SK-N-SH (cell line): ENCODE measurements around the gene PTN. TPM values are rescaled to one million over a fixed set of nuclear protein-coding genes. Genes with fewer than 3 reads are reported as not detected.

Experiments used
- CTCF ChIA-PET: fragments of 300-600, 350-600 bp; formaldehyde crosslinking; extraction: SDS; loops from one replicate; lab custom pipeline; 2021; lab: Yijun Ruan, JAX
- POLR2A ChIA-PET: fragments of 350-600 bp; sonication (Branson Sonifier 250); formaldehyde crosslinking; extraction: SDS; loops from one replicate; lab custom pipeline; 2020; ENCODE audit warnings: antibody characterized with exemption, inconsistent platforms; lab: Yijun Ruan, JAX
- DNase-seq: peaks from one replicate; pipeline ENCODE4 v3.0.0; 2012
- H2AFZ ChIP-seq: fragments of 200-600 bp; sonication (generic); 2 replicates; pipeline ENCODE4 v1.8.1; 2016; ENCODE audit warnings: antibody characterized with exemption, mild to moderate bottlenecking, low read depth
- H3F3A ChIP-seq: fragments of 200-600 bp; sonication (generic); replicated peaks from 2 replicates; pipeline ENCODE3; 2016; ENCODE audit warnings: antibody characterized with exemption, mild to moderate bottlenecking; ENCODE audit not compliant: insufficient read depth
- H3K27ac ChIP-seq, 2 experiments: fragments of 200-500 bp in 1 of 2; fragments of 200-600 bp in 1 of 2; sonication (Bioruptor generic) in 1 of 2; sonication (generic), shearing (Covaris generic) in 1 of 2; 2 replicates each; pipeline versions ENCODE4 v1.5.1 to v1.6.1; 2014 to 2016; ENCODE audit warnings: low read depth in 2 of 2, inconsistent platforms in 1 of 2, low read length in 1 of 2, mild to moderate bottlenecking in 1 of 2, mixed read lengths in 1 of 2
- H3K27me3 ChIP-seq: fragments of 200-600 bp; sonication (generic), shearing (Covaris generic); 2 replicates; pipeline ENCODE4 v1.6.1; 2016; ENCODE audit warnings: mixed run types; ENCODE audit not compliant: insufficient read depth
- H3K36me3 ChIP-seq, 2 experiments: fragments of 200-500 bp in 1 of 2; fragments of 200-600 bp in 1 of 2; sonication (Bioruptor generic) in 1 of 2; sonication (generic) in 1 of 2; replicated peaks in 1 of 2; 2 replicates each; pipeline versions ENCODE3 to v1.5.1; 2014 to 2016; ENCODE audit warnings: low read length in 1 of 2, mild to moderate bottlenecking in 1 of 2; ENCODE audit not compliant: insufficient read depth in 2 of 2, control insufficient read depth in 1 of 2
- H3K4me1 ChIP-seq, 2 experiments: fragments of 200-500 bp in 1 of 2; fragments of 200-600 bp in 1 of 2; sonication (Bioruptor generic) in 1 of 2; sonication (generic), shearing (Covaris generic) in 1 of 2; 2 replicates each; pipeline versions ENCODE4 v1.5.1 to v1.6.1; 2014 to 2016; ENCODE audit warnings: low read depth in 1 of 2, low read length in 1 of 2, mixed run types in 1 of 2; ENCODE audit not compliant: insufficient read depth in 2 of 2, control insufficient read depth in 1 of 2
- H3K4me2 ChIP-seq: fragments of 200-600 bp; sonication (generic), shearing (Covaris generic); 2 replicates; pipeline ENCODE4 v1.6.1; 2017; ENCODE audit warnings: mixed run types
- H3K4me3 ChIP-seq, 2 experiments: fragments of 200-500 bp in 1 of 2; fragments of 200-600 bp in 1 of 2; sonication (Bioruptor generic) in 1 of 2; sonication (generic), shearing (Covaris generic) in 1 of 2; 2 replicates each; pipeline versions ENCODE4 v1.5.1 to v1.8.1; 2014 to 2016; ENCODE audit warnings: low read depth in 2 of 2, inconsistent platforms in 1 of 2, low read length in 1 of 2, mild to moderate bottlenecking in 1 of 2, mixed read lengths in 1 of 2, moderate library complexity in 1 of 2
- H3K79me2 ChIP-seq: fragments of 200-600 bp; sonication (generic); 2 replicates; pipeline ENCODE4 v1.8.1; 2017; ENCODE audit warnings: mild to moderate bottlenecking; ENCODE audit not compliant: insufficient read depth
- H3K9ac ChIP-seq: fragments of 200-600 bp; sonication (generic); 2 replicates; pipeline ENCODE4 v1.6.1; 2017; ENCODE audit warnings: mixed run types
- H3K9me2 ChIP-seq: fragments of 200-600 bp; sonication (generic); 2 replicates; pipeline ENCODE4 v1.6.1; 2017; ENCODE audit warnings: mixed run types
- H3K9me3 ChIP-seq: fragments of 200-600 bp; sonication (generic); 2 replicates; pipeline ENCODE4 v1.6.1; 2017; ENCODE audit warnings: mixed run types, mild to moderate bottlenecking, moderate library complexity
- H4K20me1 ChIP-seq: fragments of 200-600 bp; sonication (generic); 2 replicates; pipeline ENCODE4 v1.6.1; 2017; ENCODE audit warnings: mild to moderate bottlenecking, mixed run types; ENCODE audit not compliant: insufficient read depth
- CHD2 ChIP-seq: fragments of 150-350 bp; IDR thresholded peaks from 2 replicates; pipeline ENCODE4 v1.6.1; 2018; ENCODE audit warnings: low read length; ENCODE audit not compliant: partially characterized antibody
- ELF1 ChIP-seq: IDR thresholded peaks from 2 replicates; pipeline ENCODE4 v1.4.0; 2012
- EP300 ChIP-seq, 2 experiments: IDR thresholded peaks; 2 replicates each; pipeline versions ENCODE4 v1.4.0 to v1.6.1; 2012; ENCODE audit warnings: borderline replicate concordance in 1 of 2, low read depth in 1 of 2, low read length in 1 of 2
- EZH2phosphoT487 ChIP-seq: fragments of 200-600 bp; sonication (generic); IDR thresholded peaks from 2 replicates; pipeline ENCODE4 v1.6.1; 2017; ENCODE audit warnings: low read depth, mixed run types, mild to moderate bottlenecking, antibody characterized with exemption, moderate library complexity, borderline replicate concordance
- FOSL2 ChIP-seq: IDR thresholded peaks from 2 replicates; pipeline ENCODE4 v1.4.0; 2012; ENCODE audit warnings: low read depth, mild to moderate bottlenecking, moderate library complexity, borderline replicate concordance
- FOXJ3 ChIP-seq: sonication (generic); formaldehyde crosslinking; IDR thresholded peaks from 2 replicates; pipeline ENCODE4 v1.5.1; 2020; ENCODE audit warnings: mild to moderate bottlenecking, missing genetic modification reagents
- FOXM1 ChIP-seq: IDR thresholded peaks from 2 replicates; pipeline ENCODE4 v1.4.0; 2012; ENCODE audit warnings: low read depth, mild to moderate bottlenecking
- GABPA ChIP-seq: IDR thresholded peaks from 2 replicates; pipeline ENCODE4 v1.4.0; 2012; ENCODE audit warnings: low read depth, mild to moderate bottlenecking
- JUND ChIP-seq: IDR thresholded peaks from 2 replicates; pipeline ENCODE4 v1.4.0; 2012
- MXI1 ChIP-seq: IDR thresholded peaks from 2 replicates; pipeline ENCODE4 v1.6.1; 2012; ENCODE audit warnings: mild to moderate bottlenecking, low read depth, low read length, improper control_type of control experiment
- NFIC ChIP-seq: IDR thresholded peaks from 2 replicates; pipeline ENCODE4 v1.4.0; 2012; ENCODE audit warnings: borderline replicate concordance
- NRF1 ChIP-seq: IDR thresholded peaks from 2 replicates; pipeline ENCODE4 v1.6.1; 2012; ENCODE audit warnings: low read depth, mild to moderate bottlenecking, low read length
- RAD21 ChIP-seq: IDR thresholded peaks from 2 replicates; pipeline ENCODE4 v1.6.1; 2012; ENCODE audit warnings: mild to moderate bottlenecking, low read length
- RCOR1 ChIP-seq: fragments of 150-350 bp; IDR thresholded peaks from 2 replicates; pipeline ENCODE4 v1.6.1; 2017; ENCODE audit warnings: antibody characterized with exemption, low read length
- RFX5 ChIP-seq: IDR thresholded peaks from 2 replicates; pipeline ENCODE4 v1.6.1; 2012; ENCODE audit warnings: mild to moderate bottlenecking, improper control_type of control experiment, low read length
- SMC3 ChIP-seq: IDR thresholded peaks from 2 replicates; pipeline ENCODE4 v1.6.1; 2012; ENCODE audit warnings: low read depth, low read length, improper control_type of control experiment
- TAF1 ChIP-seq: IDR thresholded peaks from 2 replicates; pipeline ENCODE4 v1.6.1; 2012; ENCODE audit warnings: low read depth, mild to moderate bottlenecking, low read length, moderate library complexity, borderline replicate concordance
- TCF12 ChIP-seq: IDR thresholded peaks from 2 replicates; pipeline ENCODE4 v1.4.0; 2012
- YY1 ChIP-seq: IDR thresholded peaks from 2 replicates; pipeline ENCODE4 v1.4.0; 2012; ENCODE audit warnings: low read depth, mild to moderate bottlenecking
- WGBS: methylation state at CpG from one replicate; pipeline ENCODE4 v1.1.6; 2017; ENCODE audit warnings: low lambda C conversion rate; 5-methylcytosine and 5-hydroxymethylcytosine counted together
- polyA plus RNA-seq, 3 experiments: library from polyadenylated mRNA; depleted of rRNA; stranded (reverse); fragments of >200 nt; gene quantifications; 2 replicates each; pipeline ENCODE4 v1.2.3, GENCODE V29; 2012
- TF ChIP-seq, protein P1 (sequence below): IDR thresholded peaks from 2 replicates; pipeline ENCODE4 v1.4.0; 2012; ENCODE audit warnings: low read depth, borderline replicate concordance
- TF ChIP-seq, protein P2 (sequence below): fragments of 150-350 bp; IDR thresholded peaks from 2 replicates; pipeline ENCODE4 v1.6.1; 2016; ENCODE audit warnings: mild to moderate bottlenecking, low read depth, low read length
- TF ChIP-seq, protein P3 (sequence below): fragments of 150-350 bp; IDR thresholded peaks from 2 replicates; pipeline ENCODE4 v1.6.1; 2017; ENCODE audit warnings: antibody characterized with exemption, low read length, low read depth, borderline replicate concordance

Gene PTN
- polyA plus RNA-seq, 1 of the 3 experiments (the other 2 are of a cell fraction) = 23.7 TPM

DNA sequence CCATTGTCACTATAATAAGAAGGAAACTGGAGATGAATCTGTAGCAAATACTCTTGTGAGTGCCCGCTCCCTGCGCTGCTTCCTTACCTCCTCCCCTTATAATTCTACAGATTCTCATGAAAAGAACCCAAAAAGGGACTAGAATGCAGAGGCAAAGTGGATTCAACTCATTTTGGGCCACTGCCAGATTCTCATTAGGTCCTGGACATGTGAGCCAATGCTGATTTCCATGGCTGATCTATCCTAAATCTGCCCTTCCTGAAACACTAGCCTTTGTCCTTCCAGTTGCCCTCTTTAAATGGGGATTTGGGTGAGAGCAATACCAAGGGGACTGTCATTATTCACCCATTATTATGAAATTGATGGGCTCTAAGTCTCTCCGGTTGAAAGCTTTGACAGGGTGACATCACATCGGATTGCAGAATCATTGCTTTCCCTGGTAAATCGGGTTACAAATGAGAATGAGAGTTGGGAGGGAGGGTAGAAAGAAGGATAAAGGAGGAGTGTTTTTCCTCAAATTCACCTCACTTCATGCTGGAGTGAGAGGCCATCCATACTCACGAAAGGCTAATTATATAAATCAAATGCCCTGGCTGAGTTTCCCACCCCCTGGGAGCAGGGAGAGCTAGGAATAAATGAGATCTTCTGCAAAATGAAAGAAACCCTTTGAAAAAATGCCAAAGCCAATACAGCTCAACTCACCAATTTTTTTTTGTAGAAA lies 37.5 kb downstream of the PTN start (continued):
- TF ChIP-seq RAD21 (no peak), JUND (no peak), SMC3 (no peak), ELF1 (no peak)
- TF ChIP-seq, protein P1, sequence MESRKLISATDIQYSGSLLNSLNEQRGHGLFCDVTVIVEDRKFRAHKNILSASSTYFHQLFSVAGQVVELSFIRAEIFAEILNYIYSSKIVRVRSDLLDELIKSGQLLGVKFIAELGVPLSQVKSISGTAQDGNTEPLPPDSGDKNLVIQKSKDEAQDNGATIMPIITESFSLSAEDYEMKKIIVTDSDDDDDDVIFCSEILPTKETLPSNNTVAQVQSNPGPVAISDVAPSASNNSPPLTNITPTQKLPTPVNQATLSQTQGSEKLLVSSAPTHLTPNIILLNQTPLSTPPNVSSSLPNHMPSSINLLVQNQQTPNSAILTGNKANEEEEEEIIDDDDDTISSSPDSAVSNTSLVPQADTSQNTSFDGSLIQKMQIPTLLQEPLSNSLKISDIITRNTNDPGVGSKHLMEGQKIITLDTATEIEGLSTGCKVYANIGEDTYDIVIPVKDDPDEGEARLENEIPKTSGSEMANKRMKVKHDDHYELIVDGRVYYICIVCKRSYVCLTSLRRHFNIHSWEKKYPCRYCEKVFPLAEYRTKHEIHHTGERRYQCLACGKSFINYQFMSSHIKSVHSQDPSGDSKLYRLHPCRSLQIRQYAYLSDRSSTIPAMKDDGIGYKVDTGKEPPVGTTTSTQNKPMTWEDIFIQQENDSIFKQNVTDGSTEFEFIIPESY = no peak

DNA sequence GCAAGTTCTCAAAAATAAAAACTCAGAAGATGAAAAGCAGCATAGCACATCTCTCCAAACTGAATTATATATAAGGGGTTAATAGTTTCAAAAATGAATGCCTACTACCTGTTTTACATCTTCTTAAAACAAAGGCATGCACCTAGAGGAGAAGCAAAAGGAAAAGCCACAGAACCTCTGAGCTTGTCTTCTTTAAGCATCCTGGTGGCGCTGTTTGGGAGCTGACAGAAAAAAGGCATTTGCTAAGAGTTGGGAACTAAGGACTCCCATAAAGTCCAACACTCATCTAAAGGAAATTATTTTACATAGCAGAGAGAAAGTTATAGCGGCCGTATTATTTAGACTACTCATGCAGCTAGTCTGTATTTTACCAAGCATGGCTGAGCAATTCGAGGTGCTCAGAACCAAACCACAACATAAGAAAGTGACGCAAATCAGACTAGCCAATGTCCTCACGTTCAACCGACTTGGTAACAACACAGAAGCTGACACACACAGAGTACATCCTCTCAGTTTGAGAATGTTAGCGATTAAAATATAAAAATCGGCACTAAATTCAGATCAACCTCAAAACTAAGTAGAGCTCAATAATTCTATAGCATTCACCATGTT lies 38.8 kb downstream of the PTN start:
- Histone ChIP-seq H3K9me2 (no peaks in the 10 kb centered on the region), H3K9me3 (no peaks in the 10 kb centered on the region), H3K27me3 (no peaks in the 10 kb centered on the region), H2AFZ (no peak overlapping the region), H3K27ac (no peak overlapping the region)
- CTCF ChIA-PET = interaction anchor here (0.9 to 1.8 kb wide), 6 partner anchors 10 to 22 kb away, joined by 3 to 5 read pairs (median 4); no protein-coding TSS in a partner anchor
- TF ChIP-seq YY1 = no peak
- TF ChIP-seq NFIC = no peak
- TF ChIP-seq RCOR1 = no peak
- TF ChIP-seq, all 33 proteins: peak for 0
- H3K79me2 ChIP-seq = no peaks in the 10 kb centered on the region
- H3K4me1 ChIP-seq = peaks cover 0 to 8% of the 10 kb centered on the region in 2 experiments; a peak in 2 of 4 replicates
- H3K4me2 ChIP-seq = no peak overlapping the region
- no peaks in the 10 kb centered on the region for H3K36me3 ChIP-seq
- H3F3A ChIP-seq = no peaks in the 10 kb centered on the region
- 90% methylated on average over 9 of the region's 9 CpGs for WGBS
- H3K4me3 ChIP-seq = no peak overlapping the region
- H4K20me1 ChIP-seq = no peaks in the 10 kb centered on the region
- POLR2A ChIA-PET = no interaction called here
- no peak overlapping the region for H3K9ac ChIP-seq
- DNase-seq = no peak

DNA sequence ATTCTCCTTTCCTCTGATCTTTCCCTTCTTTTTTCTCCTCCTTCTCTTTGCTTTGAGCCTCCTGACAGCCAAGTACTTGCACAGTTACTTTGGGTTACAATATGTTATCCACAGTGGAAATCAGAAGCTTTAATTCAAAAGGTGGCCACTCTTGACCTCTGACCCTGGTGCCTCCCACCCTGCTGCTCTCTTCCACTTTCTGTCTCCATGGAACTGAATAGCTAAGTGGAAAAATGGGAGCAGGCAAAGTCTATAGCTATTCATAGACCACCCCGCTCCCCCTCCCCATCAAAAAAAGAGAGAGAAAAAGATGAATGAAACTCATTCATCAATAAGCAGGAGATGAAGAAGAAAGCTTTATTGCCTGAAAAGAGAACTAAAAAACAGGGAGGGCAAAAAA lies 39.4 kb downstream of the PTN start:
- ChIA-PET POLR2A (no interaction called here), CTCF (interaction anchor here (0.9 to 1.8 kb wide), 4 partner anchors 9 to 22 kb away, joined by 3 to 5 read pairs (median 4); no protein-coding TSS in a partner anchor)
- Histone ChIP-seq H2AFZ (no peak overlapping the region), H3K4me3 (no peak overlapping the region), H3K79me2 (no peaks in the 10 kb centered on the region), H3K4me2 (no peak overlapping the region), H3F3A (no peaks in the 10 kb centered on the region), H3K9me2 (no peaks in the 10 kb centered on the region), H3K9ac (no peak overlapping the region), H4K20me1 (no peaks in the 10 kb centered on the region), H3K9me3 (no peaks in the 10 kb centered on the region), H3K27ac (no peak overlapping the region), H3K27me3 (no peaks in the 10 kb centered on the region), H3K36me3 (no peaks in the 10 kb centered on the region), H3K4me1 (peaks cover 0 to 8% of the 10 kb centered on the region in 2 experiments; a peak in 2 of 4 replicates)
- 71% methylated on average over 1 of the region's 1 CpG for WGBS
- no peak for DNase-seq
- TF ChIP-seq, protein P2, sequence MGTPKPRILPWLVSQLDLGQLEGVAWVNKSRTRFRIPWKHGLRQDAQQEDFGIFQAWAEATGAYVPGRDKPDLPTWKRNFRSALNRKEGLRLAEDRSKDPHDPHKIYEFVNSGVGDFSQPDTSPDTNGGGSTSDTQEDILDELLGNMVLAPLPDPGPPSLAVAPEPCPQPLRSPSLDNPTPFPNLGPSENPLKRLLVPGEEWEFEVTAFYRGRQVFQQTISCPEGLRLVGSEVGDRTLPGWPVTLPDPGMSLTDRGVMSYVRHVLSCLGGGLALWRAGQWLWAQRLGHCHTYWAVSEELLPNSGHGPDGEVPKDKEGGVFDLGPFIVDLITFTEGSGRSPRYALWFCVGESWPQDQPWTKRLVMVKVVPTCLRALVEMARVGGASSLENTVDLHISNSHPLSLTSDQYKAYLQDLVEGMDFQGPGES = no peak
- TF ChIP-seq EP300 (IDR thresholded peaks at IDR 0.05; ENCODE audit: borderline replicate concordance in 1 of 2, low read depth in 1 of 2, low read length in 1 of 2) (no peak), EZH2phosphoT487 (no peak), MXI1 (no peak), GABPA (no peak), RFX5 (no peak), CHD2 (no peak), RAD21 (no peak), TAF1 (no peak), NRF1 (no peak), TCF12 (no peak), FOSL2 (no peak), FOXM1 (no peak), FOXJ3 (no peak), JUND (no peak)
- TF ChIP-seq, protein P3, sequence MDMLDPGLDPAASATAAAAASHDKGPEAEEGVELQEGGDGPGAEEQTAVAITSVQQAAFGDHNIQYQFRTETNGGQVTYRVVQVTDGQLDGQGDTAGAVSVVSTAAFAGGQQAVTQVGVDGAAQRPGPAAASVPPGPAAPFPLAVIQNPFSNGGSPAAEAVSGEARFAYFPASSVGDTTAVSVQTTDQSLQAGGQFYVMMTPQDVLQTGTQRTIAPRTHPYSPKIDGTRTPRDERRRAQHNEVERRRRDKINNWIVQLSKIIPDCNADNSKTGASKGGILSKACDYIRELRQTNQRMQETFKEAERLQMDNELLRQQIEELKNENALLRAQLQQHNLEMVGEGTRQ = no peak
